Activated CD8-positive, alpha-beta memory T cell treated with anti-CD3 and anti-CD28 coated beads, Interleukin-2, amount 50 U/mL, for 1 hour (primary cell): ENCODE results near the gene ARHGEF26.

Experiments used
- DNase-seq: peaks from one replicate; pipeline ENCODE4 v3.0.0-alpha.2; 2020; ENCODE audit errors: extremely low read depth

Gene ARHGEF26

GRCh38 chr3:154252759-154253638 lies 131.8 kb downstream of the ARHGEF26 start:
- DNase-seq = peak; percentile 13

- no peak for DNase-seq
Observed at GRCh38 chr3:154254527-154254926, 133.3 kb downstream of the ARHGEF26 start.

GRCh38 chr3:154273381-154273780 lies 152.2 kb downstream of the ARHGEF26 start:
- no peak for DNase-seq

GRCh38 chr3:154274348-154274747 lies 153.2 kb downstream of the ARHGEF26 start:
- no peak for DNase-seq

DNA sequence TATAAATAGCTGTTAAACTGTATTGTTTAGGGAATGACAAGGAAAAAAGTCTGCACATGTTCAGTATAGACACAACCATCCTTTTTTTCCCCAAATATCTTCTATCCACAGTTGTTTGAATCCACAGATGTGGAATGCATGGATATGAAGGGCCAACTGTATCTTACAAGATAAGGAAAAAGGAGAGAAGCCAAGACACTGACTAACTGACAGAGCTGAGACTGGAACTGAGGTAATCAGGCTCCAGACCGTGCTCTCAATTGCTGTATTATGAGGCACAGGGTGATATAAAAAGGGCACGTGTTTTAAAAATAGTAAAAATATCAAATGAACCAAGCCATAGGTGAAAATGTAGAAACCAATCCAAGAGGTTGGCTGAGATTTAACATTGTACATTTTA lies 154.1 kb downstream of the ARHGEF26 start:
- DNase-seq = no peak

DNA sequence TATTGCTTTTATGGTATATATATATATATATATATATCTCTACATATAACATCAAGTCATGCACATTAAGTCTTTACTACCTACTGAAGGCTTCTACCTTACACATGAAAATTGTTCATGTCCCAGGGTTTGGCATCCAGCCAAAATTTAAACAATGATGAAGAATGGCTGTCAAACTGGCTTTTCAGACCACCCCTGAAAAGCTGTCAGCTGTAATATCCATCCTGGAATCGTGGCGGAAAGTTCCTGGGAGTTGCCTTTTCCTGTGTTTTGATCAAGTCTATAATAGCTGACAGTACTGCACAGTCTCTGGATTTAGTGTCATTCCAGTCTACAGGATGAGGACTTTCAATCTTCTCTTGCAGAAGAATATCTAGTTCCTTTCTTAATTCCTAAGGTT lies 154.8 kb downstream of the ARHGEF26 start:
- no peak for DNase-seq

DNA sequence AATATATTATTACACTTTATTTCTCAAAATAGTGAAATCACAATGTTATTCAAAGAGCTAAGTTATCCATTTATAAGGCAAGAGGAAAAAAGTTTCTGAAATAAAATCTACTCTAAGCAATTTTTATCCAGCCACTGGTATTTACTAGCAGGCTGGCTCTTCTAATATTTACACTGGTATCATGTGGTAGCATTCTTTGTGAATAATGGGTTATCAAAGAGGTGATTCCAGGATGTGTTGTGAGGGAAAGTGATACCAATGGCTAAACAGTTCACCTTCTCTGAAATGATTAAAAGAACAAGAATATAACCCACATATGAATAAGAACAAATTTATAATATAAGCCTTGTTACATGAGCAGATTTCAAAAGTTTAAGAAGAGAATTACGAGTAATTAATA lies 159.0 kb downstream of the ARHGEF26 start:
- no peak for DNase-seq

- no peak for DNase-seq
Observed at GRCh38 chr3:154285221-154285620, 164.0 kb downstream of the ARHGEF26 start.

DNA sequence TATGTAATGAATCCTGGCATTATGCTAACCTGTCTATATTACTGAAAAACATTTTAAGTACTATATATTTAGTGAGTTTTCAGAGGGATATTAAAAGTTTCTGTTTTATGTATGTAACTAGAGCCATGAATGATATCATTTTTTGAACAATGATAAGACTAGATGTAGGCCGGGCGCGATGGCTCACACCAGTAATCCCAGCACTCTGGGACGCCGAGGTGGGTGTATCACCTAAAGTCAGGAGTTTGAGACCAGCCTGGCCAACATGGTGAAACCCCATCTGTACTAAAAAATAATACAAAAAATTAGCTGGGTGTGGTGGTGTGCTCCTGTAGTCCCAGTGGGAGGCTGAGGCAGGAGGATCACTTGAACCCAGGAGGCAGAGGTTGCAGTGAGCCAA lies 169.0 kb downstream of the ARHGEF26 start:
- DNase-seq = no peak

DNA sequence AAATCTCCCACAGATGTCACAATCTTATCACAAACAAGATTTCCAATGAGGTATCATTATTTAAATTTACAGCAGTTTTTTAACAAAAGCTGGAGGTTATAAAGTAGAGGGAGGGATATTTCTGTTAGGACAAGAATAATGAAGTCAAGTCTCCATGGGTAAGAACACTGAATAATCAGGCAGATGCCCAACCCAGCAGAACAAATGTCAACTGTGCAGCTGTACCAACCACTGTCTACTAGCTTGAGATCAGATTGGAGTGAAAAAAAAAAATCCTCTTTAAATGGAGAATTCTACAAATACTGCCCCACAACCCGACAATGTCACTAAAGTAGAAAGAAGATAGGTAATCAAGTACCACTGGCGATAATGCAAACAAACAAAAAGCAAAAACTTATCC lies 172.8 kb downstream of the ARHGEF26 start:
- no peak for DNase-seq

DNA sequence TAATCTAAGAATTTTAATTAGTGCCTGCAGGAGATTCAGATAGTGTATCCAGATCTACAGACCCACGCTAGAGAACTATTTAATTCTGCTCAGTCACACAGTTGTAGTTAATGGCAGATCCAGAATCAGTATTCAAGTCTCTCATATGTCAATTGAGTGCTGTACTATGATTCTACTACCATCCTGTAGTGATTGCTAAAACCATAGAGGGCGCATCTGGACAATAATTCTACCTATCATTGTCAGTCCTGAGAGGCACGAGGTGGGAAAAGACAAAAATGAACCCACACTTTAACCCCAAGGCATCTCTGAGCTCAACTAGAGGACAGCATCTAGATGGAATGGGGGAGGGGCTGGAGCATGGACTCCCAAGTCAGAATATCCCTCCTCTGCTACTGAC lies 180.4 kb downstream of the ARHGEF26 start:
- DNase-seq = no peak

- no peak for DNase-seq
Observed at GRCh38 chr3:154304116-154304786, 183.1 kb downstream of the ARHGEF26 start.

DNA sequence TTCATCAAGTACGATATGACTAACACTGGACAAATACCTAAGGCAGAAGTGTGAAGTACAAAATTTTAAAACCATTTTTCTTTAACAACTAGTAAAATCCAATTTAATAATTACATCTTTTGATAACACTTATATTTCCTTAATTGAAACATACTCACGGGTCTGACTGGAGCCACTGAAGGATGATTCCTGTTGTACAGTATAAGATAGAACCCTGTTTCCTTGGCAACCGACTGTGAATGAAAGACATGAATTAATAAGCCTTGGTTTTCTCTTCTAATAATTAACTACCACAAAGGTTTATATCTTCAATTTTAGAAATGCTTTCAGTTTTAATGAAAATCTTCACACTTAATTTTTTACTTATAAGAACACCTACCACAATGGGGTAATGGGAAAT lies 183.7 kb downstream of the ARHGEF26 start:
- DNase-seq = no peak

DNA sequence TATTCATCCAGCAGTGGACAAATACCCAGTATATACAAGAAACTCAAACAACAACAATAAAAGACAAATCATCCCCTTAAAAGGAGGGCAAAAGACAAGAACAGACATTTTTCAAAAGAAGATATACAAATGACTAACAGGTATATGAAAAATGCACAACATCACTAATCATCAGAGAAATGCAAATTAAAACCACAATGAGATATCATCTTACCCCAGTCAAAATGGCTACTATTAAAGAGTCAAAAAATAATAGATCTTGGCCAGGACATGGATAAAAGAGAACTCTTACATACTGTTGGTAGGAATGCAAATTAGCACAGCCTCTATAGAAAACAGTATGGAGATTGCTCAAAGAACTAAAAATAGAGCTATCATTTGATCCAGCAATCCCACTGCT lies 186.2 kb downstream of the ARHGEF26 start:
- no peak for DNase-seq
